ENCODE data around the gene PCK1. TPM values are rescaled to one million over a fixed set of nuclear protein-coding genes. Genes with fewer than 3 reads are reported as not detected.
A peak's percentile ranks its signal among the peaks of the same experiment; 100 is the strongest.
"Not testable (repeated sequence)": the region's sequence is repeated elsewhere in the genome, so short reads cannot be mapped to it uniquely, and the experiment has no call there.

PCK1 gene
- total RNA-seq: under 0.01 TPM

- DNase-seq (ENCODE audit: low spot score in 2 of 2): peak in 1 of 2 donors; percentile 31
- no peak for FAIRE-seq
These were observed at the start of gene PCK1 for GRCh38 chr20:57560554-57561355. Gene PCK1 (plus strand): TSS chr20:57561110. CDS start chr20:57561412, 302 bp downstream.

- DNase-seq (ENCODE audit: low spot score in 2 of 2); FAIRE-seq: not testable (repeated sequence)
These were observed 49.2 kb upstream of the PCK1 start for GRCh38 chr20:57511709-57512108.

GRCh38 chr20:57512432-57512831 is 48.5 kb upstream of the PCK1 start:
- no peak for DNase-seq (ENCODE audit: low spot score in 2 of 2)
- no peak for FAIRE-seq

- no peak for FAIRE-seq
- no peak for DNase-seq (ENCODE audit: low spot score in 2 of 2)
These were observed 47.7 kb upstream of the PCK1 start for GRCh38 chr20:57513199-57513598.

GRCh38 chr20:57514273-57514751 is 46.6 kb upstream of the PCK1 start:
- FAIRE-seq (peak; percentile 45), DNase-seq (ENCODE audit: low spot score in 2 of 2) (peak; percentile 57 to 77)

GRCh38 chr20:57517904-57518303 is 43.0 kb upstream of the PCK1 start:
- FAIRE-seq (no peak), DNase-seq (ENCODE audit: low spot score in 2 of 2) (no peak)

GRCh38 chr20:57522380-57523140 is 38.4 kb upstream of the PCK1 start:
- no peak for DNase-seq (ENCODE audit: low spot score in 2 of 2)
- no peak for FAIRE-seq

- DNase-seq (ENCODE audit: low spot score in 2 of 2) (no peak), FAIRE-seq (no peak)
These were observed 37.1 kb upstream of the PCK1 start for GRCh38 chr20:57523782-57524181.

- FAIRE-seq: no peak
- no peak for DNase-seq (ENCODE audit: low spot score in 2 of 2)
These were observed 36.3 kb upstream of the PCK1 start, which contains the start of gene CTCFL for GRCh38 chr20:57524511-57525176. Gene CTCFL (minus strand): TSS chr20:57525140. CDS start chr20:57524205, 935 bp downstream.

GRCh38 chr20:57525328-57526086 is 35.4 kb upstream of the PCK1 start:
- FAIRE-seq (no peak), DNase-seq (ENCODE audit: low spot score in 2 of 2) (no peak)

GRCh38 chr20:57526087-57526884 is 34.6 kb upstream of the PCK1 start:
- FAIRE-seq (no peak), DNase-seq (ENCODE audit: low spot score in 2 of 2) (no peak)

- no peak for DNase-seq (ENCODE audit: low spot score in 2 of 2)
- FAIRE-seq: no peak
These were observed 33.9 kb upstream of the PCK1 start for GRCh38 chr20:57526885-57527460.

GRCh38 chr20:57527728-57528127 is 33.2 kb upstream of the PCK1 start:
- FAIRE-seq: no peak

GRCh38 chr20:57528148-57528547 is 32.8 kb upstream of the PCK1 start:
- FAIRE-seq: no peak

More at GRCh38 chr20:57527728-57528127, 33.2 kb upstream of the PCK1 start:
- DNase-seq (ENCODE audit: low spot score in 2 of 2): no peak

GRCh38 chr20:57529160-57529585 is 31.7 kb upstream of the PCK1 start:
- DNase-seq (ENCODE audit: low spot score in 2 of 2) (no peak), FAIRE-seq (no peak)

More at GRCh38 chr20:57528148-57528547, 32.8 kb upstream of the PCK1 start:
- no peak for DNase-seq (ENCODE audit: low spot score in 2 of 2)

GRCh38 chr20:57529810-57530209 is 31.1 kb upstream of the PCK1 start:
- DNase-seq (ENCODE audit: low spot score in 2 of 2) (no peak), FAIRE-seq (no peak)

GRCh38 chr20:57530327-57530981 is 30.5 kb upstream of the PCK1 start:
- FAIRE-seq (no peak), DNase-seq (ENCODE audit: low spot score in 2 of 2) (no peak)

- FAIRE-seq: no peak
- no peak for DNase-seq (ENCODE audit: low spot score in 2 of 2)
These were observed 28.8 kb upstream of the PCK1 start for GRCh38 chr20:57532104-57532503.

Measured in frontal cortex (tissue), 4 donors.